Panc1 (cell line): ENCODE results near the gene SMAD9.

Source experiments
- CTCF ChIP-seq: fragments of 450-650 bp; IDR thresholded peaks from 2 replicates; pipeline ENCODE4 v1.5.1; 2017; ENCODE audit warnings: mild to moderate bottlenecking
- POLR2AphosphoS5 ChIP-seq: IDR thresholded peaks from 2 replicates; pipeline ENCODE4 v1.6.1; 2012; ENCODE audit warnings: mild to moderate bottlenecking, low read depth, low read length, moderate library complexity

- TF ChIP-seq CTCF (no peak), POLR2AphosphoS5 (no peak)
Measured at GRCh38 chr13:36954542-36954941, 34.5 kb upstream of the SMAD9 start.
